ENCODE data around the gene SEC23IP. TPM values are rescaled to one million over a fixed set of nuclear protein-coding genes. Genes with fewer than 3 reads are reported as not detected.

The SEC23IP gene
- total RNA-seq, 3 donors from 2014 or later = 75.4 to 80.3 (median 80.2) TPM

- Mint-ChIP-seq H3K4me3 (no peak overlapping the region), H3K27me3 (ENCODE audit: low read depth) (no peaks in the 10 kb centered on the region), H3K4me1 (ENCODE audit: low read depth) (no peaks in the 10 kb centered on the region), H3K9me3 (no peaks in the 10 kb centered on the region), H3K36me3 (ENCODE audit: insufficient read depth) (peaks cover 39% of the 10 kb centered on the region)
- DNase-seq (no peak), ATAC-seq (no peak)
Observed at GRCh38 chr10:119940487-119940886, 48.0 kb downstream of the SEC23IP start.

- DNase-seq (no peak), ATAC-seq (no peak)
- Mint-ChIP-seq H3K36me3 (ENCODE audit: insufficient read depth) (peaks cover 37% of the 10 kb centered on the region), H3K4me1 (ENCODE audit: low read depth) (no peaks in the 10 kb centered on the region), H3K4me3 (no peak overlapping the region), H3K27me3 (ENCODE audit: low read depth) (no peaks in the 10 kb centered on the region), H3K9me3 (no peaks in the 10 kb centered on the region)
Observed at GRCh38 chr10:119942973-119943372, 50.4 kb downstream of the SEC23IP start.

- no peaks in the 10 kb centered on the region for H3K9me3 Mint-ChIP-seq
- no peak overlapping the region for H3K4me3 Mint-ChIP-seq
- no peaks in the 10 kb centered on the region for H3K4me1 Mint-ChIP-seq (ENCODE audit: low read depth)
- no peak for DNase-seq
- peaks cover 24% of the 10 kb centered on the region for H3K36me3 Mint-ChIP-seq (ENCODE audit: insufficient read depth)
- H3K27me3 Mint-ChIP-seq (ENCODE audit: low read depth) = no peaks in the 10 kb centered on the region
- no peak for ATAC-seq
Observed at GRCh38 chr10:119945805-119946204, 53.3 kb downstream of the SEC23IP start.

GRCh38 chr10:119947300-119947699 is 54.8 kb downstream of the SEC23IP start:
- H3K27me3 Mint-ChIP-seq (ENCODE audit: low read depth) = no peaks in the 10 kb centered on the region
- no peak for DNase-seq
- no peaks in the 10 kb centered on the region for H3K4me1 Mint-ChIP-seq (ENCODE audit: low read depth)
- peaks cover 15% of the 10 kb centered on the region for H3K36me3 Mint-ChIP-seq (ENCODE audit: insufficient read depth)
- ATAC-seq = no peak
- no peak overlapping the region for H3K4me3 Mint-ChIP-seq
- no peaks in the 10 kb centered on the region for H3K9me3 Mint-ChIP-seq

DNA sequence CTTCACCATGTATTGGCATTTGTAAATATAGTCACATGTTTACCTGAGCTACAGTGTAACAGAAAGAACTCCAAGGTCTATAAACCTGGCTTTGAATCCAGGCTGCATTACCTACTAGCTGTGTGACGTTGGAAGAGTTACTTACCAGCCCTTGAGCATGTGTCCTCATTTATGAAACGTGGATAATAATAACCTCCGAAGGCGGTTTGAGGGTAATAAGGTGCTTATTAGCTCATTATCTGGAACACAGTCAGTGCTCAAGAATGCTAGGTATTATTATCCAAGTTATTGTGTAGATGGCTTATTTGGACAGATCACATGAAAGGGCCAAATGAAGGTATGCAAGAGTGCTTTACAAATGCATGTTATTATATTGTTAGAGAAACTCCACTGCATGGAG is 64.9 kb downstream of the SEC23IP start:
- H3K4me3 Mint-ChIP-seq = no peak overlapping the region
- H3K27me3 Mint-ChIP-seq (ENCODE audit: low read depth) = peaks cover 6% of the 10 kb centered on the region
- ATAC-seq (no peak), DNase-seq (no peak)
- H3K36me3 Mint-ChIP-seq (ENCODE audit: insufficient read depth) = no peaks in the 10 kb centered on the region
- H3K4me1 Mint-ChIP-seq (ENCODE audit: low read depth) = no peaks in the 10 kb centered on the region
- no peaks in the 10 kb centered on the region for H3K9me3 Mint-ChIP-seq

- ATAC-seq = no peak
- Mint-ChIP-seq H3K27me3 (ENCODE audit: low read depth) (peaks cover 22% of the 10 kb centered on the region), H3K36me3 (ENCODE audit: insufficient read depth) (no peaks in the 10 kb centered on the region), H3K4me3 (no peak overlapping the region), H3K4me1 (ENCODE audit: low read depth) (no peaks in the 10 kb centered on the region), H3K9me3 (peaks cover 15% of the 10 kb centered on the region)
- no peak for DNase-seq
Observed at GRCh38 chr10:119962837-119963236, 70.3 kb downstream of the SEC23IP start.

GRCh38 chr10:119967066-119967465 is 74.5 kb downstream of the SEC23IP start:
- Mint-ChIP-seq H3K27me3 (ENCODE audit: low read depth) (peaks cover 28% of the 10 kb centered on the region), H3K4me1 (ENCODE audit: low read depth) (no peaks in the 10 kb centered on the region), H3K36me3 (ENCODE audit: insufficient read depth) (no peaks in the 10 kb centered on the region), H3K9me3 (peaks cover 15% of the 10 kb centered on the region), H3K4me3 (no peak overlapping the region)
- ATAC-seq (no peak), DNase-seq (no peak)

DNA sequence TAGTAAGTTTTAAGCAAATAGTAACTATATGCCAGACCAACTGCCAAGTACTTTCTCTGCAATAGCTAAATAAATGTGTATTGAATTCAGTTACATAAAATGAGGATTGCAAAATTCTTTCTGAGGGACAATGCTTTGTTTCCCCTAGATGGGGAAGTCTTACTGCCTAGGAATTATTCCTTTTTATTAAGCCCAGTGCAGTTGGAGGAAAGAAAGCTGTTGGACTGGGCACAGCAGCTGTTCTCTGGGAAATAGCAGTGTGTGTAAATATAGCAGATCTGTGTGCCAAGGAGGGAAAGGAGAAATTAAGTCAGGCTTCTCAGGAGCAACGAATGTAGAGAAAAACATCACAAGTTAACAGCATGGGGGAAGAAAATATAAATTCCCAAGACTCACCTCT is 77.1 kb downstream of the SEC23IP start:
- H3K4me3 Mint-ChIP-seq = no peak overlapping the region
- H3K36me3 Mint-ChIP-seq (ENCODE audit: insufficient read depth) = no peaks in the 10 kb centered on the region
- peaks cover 15% of the 10 kb centered on the region for H3K9me3 Mint-ChIP-seq
- H3K4me1 Mint-ChIP-seq (ENCODE audit: low read depth) = no peaks in the 10 kb centered on the region
- ATAC-seq (no peak), DNase-seq (no peak)
- peaks cover 17% of the 10 kb centered on the region for H3K27me3 Mint-ChIP-seq (ENCODE audit: low read depth)

DNA sequence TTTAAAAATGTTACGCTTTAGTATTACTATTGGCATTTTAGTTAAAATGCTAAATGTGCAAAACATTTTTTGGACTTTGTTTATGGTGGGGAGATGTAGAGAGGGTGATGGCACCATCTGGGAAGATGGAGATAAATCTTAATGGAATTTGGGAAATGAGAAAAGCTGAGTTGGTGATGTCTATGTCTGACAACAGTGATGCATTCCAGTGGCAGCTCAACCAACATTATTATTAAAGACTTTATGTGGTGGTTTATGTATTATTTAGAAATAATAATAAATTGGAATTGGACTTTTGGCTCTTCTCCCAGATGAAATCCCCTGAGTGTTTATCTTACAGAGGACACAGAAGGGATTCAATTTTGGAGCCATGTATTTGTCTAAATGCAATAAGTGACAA is 77.6 kb downstream of the SEC23IP start:
- ATAC-seq (no peak), DNase-seq (no peak)
- Mint-ChIP-seq H3K27me3 (ENCODE audit: low read depth) (peaks cover 17% of the 10 kb centered on the region), H3K4me1 (ENCODE audit: low read depth) (no peaks in the 10 kb centered on the region), H3K36me3 (ENCODE audit: insufficient read depth) (no peaks in the 10 kb centered on the region), H3K9me3 (peaks cover 15% of the 10 kb centered on the region), H3K4me3 (no peak overlapping the region)

GRCh38 chr10:119970963-119971362 is 78.4 kb downstream of the SEC23IP start:
- Mint-ChIP-seq H3K36me3 (ENCODE audit: insufficient read depth) (no peaks in the 10 kb centered on the region), H3K4me3 (no peak overlapping the region), H3K4me1 (ENCODE audit: low read depth) (no peaks in the 10 kb centered on the region), H3K27me3 (ENCODE audit: low read depth) (peaks cover 17% of the 10 kb centered on the region), H3K9me3 (peaks cover 15% of the 10 kb centered on the region)
- ATAC-seq (no peak), DNase-seq (no peak)

- Mint-ChIP-seq H3K27me3 (ENCODE audit: low read depth) (peaks cover 11% of the 10 kb centered on the region), H3K4me1 (ENCODE audit: low read depth) (no peaks in the 10 kb centered on the region), H3K36me3 (ENCODE audit: insufficient read depth) (no peaks in the 10 kb centered on the region), H3K9me3 (no peaks in the 10 kb centered on the region), H3K4me3 (no peak overlapping the region)
- ATAC-seq = no peak
- DNase-seq = no peak
Observed at GRCh38 chr10:119973281-119973680, 80.8 kb downstream of the SEC23IP start.

- Mint-ChIP-seq H3K36me3 (ENCODE audit: insufficient read depth) (no peaks in the 10 kb centered on the region), H3K4me1 (ENCODE audit: low read depth) (no peaks in the 10 kb centered on the region), H3K9me3 (no peaks in the 10 kb centered on the region), H3K27me3 (ENCODE audit: low read depth) (peaks cover 4% of the 10 kb centered on the region), H3K4me3 (no peak overlapping the region)
- DNase-seq (no peak), ATAC-seq (no peak)
Observed at GRCh38 chr10:119976421-119976820, 83.9 kb downstream of the SEC23IP start.

GRCh38 chr10:119980956-119981750 is 88.6 kb downstream of the SEC23IP start:
- Mint-ChIP-seq H3K4me1 (ENCODE audit: low read depth) (no peaks in the 10 kb centered on the region), H3K9me3 (no peaks in the 10 kb centered on the region), H3K4me3 (no peak overlapping the region), H3K27me3 (ENCODE audit: low read depth) (peaks cover 4% of the 10 kb centered on the region), H3K36me3 (ENCODE audit: insufficient read depth) (no peaks in the 10 kb centered on the region)
- DNase-seq = no peak
- ATAC-seq = no peak

- no peaks in the 10 kb centered on the region for H3K9me3 Mint-ChIP-seq
- peaks cover 2% of the 10 kb centered on the region for H3K27me3 Mint-ChIP-seq (ENCODE audit: low read depth)
- no peak for DNase-seq
- no peak overlapping the region for H3K4me3 Mint-ChIP-seq
- no peak for ATAC-seq
- no peaks in the 10 kb centered on the region for H3K4me1 Mint-ChIP-seq (ENCODE audit: low read depth)
- no peaks in the 10 kb centered on the region for H3K36me3 Mint-ChIP-seq (ENCODE audit: insufficient read depth)
Observed at GRCh38 chr10:119981826-119982225, 89.3 kb downstream of the SEC23IP start.

GRCh38 chr10:119988333-119988732 is 95.8 kb downstream of the SEC23IP start:
- H3K9me3 Mint-ChIP-seq = no peaks in the 10 kb centered on the region
- H3K4me1 Mint-ChIP-seq (ENCODE audit: low read depth) = no peaks in the 10 kb centered on the region
- no peak overlapping the region for H3K4me3 Mint-ChIP-seq
- DNase-seq (no peak), ATAC-seq (no peak)
- H3K36me3 Mint-ChIP-seq (ENCODE audit: insufficient read depth) = no peaks in the 10 kb centered on the region
- peaks cover 6% of the 10 kb centered on the region for H3K27me3 Mint-ChIP-seq (ENCODE audit: low read depth)
